Measurements from ENCODE around the gene ANKZF1.

DNA sequence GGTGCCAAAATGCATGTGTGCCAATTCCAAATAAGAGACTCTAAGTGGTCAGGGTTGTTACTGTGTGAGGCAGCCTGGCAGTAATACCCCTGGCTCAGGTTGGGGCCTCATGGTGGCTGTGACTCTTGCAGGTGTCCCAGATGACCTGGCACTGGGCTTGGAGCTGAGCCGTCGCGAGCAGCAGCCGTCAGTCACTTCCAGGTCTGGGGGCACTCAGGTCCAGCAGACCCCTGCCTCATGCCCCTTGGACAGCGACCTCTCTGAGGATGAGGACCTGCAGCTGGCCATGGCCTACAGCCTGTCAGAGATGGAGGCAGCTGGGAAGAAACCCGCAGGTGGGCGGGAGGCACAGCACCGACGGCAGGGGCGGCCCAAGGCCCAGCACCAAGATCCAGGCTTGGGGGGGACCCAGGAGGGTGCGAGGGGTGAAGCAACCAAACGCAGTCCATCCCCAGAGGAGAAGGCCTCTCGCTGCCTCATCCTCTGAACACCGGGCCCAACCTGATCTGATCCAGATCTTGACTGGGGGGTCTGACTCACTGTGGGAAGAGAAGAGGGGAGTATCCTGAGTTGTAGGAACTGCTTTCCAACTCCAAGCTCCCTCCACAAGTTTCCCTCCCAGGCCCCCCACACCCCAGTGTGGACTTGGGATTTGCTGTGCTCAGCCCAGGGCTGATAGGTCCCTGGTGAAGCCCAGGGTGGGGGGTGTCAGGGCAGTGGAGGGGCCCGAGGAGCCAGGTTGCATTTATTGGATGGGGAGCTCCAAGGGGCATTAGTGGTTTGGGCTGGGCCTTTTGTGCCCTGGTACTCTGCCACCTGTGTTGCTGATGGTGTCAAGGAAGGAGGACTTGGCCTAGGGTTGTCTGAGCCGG lies 55.1 kb downstream of the ANKZF1 start:
- TF ChIP-seq, protein P1, sequence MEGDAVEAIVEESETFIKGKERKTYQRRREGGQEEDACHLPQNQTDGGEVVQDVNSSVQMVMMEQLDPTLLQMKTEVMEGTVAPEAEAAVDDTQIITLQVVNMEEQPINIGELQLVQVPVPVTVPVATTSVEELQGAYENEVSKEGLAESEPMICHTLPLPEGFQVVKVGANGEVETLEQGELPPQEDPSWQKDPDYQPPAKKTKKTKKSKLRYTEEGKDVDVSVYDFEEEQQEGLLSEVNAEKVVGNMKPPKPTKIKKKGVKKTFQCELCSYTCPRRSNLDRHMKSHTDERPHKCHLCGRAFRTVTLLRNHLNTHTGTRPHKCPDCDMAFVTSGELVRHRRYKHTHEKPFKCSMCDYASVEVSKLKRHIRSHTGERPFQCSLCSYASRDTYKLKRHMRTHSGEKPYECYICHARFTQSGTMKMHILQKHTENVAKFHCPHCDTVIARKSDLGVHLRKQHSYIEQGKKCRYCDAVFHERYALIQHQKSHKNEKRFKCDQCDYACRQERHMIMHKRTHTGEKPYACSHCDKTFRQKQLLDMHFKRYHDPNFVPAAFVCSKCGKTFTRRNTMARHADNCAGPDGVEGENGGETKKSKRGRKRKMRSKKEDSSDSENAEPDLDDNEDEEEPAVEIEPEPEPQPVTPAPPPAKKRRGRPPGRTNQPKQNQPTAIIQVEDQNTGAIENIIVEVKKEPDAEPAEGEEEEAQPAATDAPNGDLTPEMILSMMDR (IDR thresholded peaks at IDR 0.05): no peak
- no peak for TF ChIP-seq EP300 (IDR thresholded peaks at IDR 0.05)
- no peak for TF ChIP-seq POLR2A (IDR thresholded peaks at IDR 0.05)

All from suprapubic skin (tissue), 3 donors.